ENCODE measurements around the gene SLC22A23. TPM values are rescaled to one million over a fixed set of nuclear protein-coding genes. Genes with fewer than 3 reads are reported as not detected.

Gene SLC22A23
- total RNA-seq, 1 experiment from 2014 or later = 6.8 TPM

- Histone ChIP-seq H2AK5ac (ENCODE audit: insufficient read length, low read length) (no peak overlapping the region), H4K20me1 (ENCODE audit: control insufficient read depth, insufficient read depth, insufficient read length) (no peaks in the 10 kb centered on the region), H4K5ac (ENCODE audit: insufficient read length, low read depth, low read length) (no peak overlapping the region), H2BK5ac (ENCODE audit: insufficient read length, low read length) (no peak overlapping the region), H3K27me3 (ENCODE audit: insufficient read depth, low read length) (no peaks in the 10 kb centered on the region), H3K4me2 (ENCODE audit: insufficient read depth, insufficient read length, low read length) (no peak overlapping the region), H2BK20ac (ENCODE audit: low read depth, low read length, poor library complexity, severe bottlenecking) (no peak overlapping the region), H3K14ac (ENCODE audit: insufficient read depth, low read length) (no peak overlapping the region), H3K18ac (ENCODE audit: insufficient read length, low read depth, low read length) (no peak overlapping the region), H3K23me2 (ENCODE audit: insufficient read length, low read depth, low read length, poor library complexity, severe bottlenecking) (no peaks in the 10 kb centered on the region), H2BK120ac (ENCODE audit: low read depth, low read length, poor library complexity, severe bottlenecking) (no peak overlapping the region), H3K23ac (ENCODE audit: insufficient read length, low read depth, low read length) (no peak overlapping the region), H3K56ac (ENCODE audit: insufficient read length, low read depth, low read length) (no peak overlapping the region), H3K9me3 (ENCODE audit: control insufficient read depth, low read depth, low read length) (no peaks in the 10 kb centered on the region), H4K91ac (ENCODE audit: insufficient read length, low read depth, low read length) (no peak overlapping the region), H3K79me2 (ENCODE audit: insufficient read depth, low read length) (peaks cover 41% of the 10 kb centered on the region; the same call in 1 of the 2 replicates), H3K27ac (ENCODE audit: insufficient read length, low read depth, low read length) (no peak overlapping the region), H2BK12ac (ENCODE audit: insufficient read length, low read depth, low read length) (no peak overlapping the region), H3K4me1 (ENCODE audit: insufficient read depth, low read length) (peaks cover 6% of the 10 kb centered on the region), H2BK15ac (ENCODE audit: low read depth, low read length) (no peak overlapping the region), H3K4ac (ENCODE audit: low read depth, low read length) (no peak overlapping the region), H4K8ac (replicated peaks; ENCODE audit: insufficient read length, low read depth, low read length) (no peak overlapping the region), H3K79me1 (ENCODE audit: insufficient read depth, low read depth, low read length, poor library complexity, severe bottlenecking) (peaks cover 6% of the 10 kb centered on the region), H2AFZ (ENCODE audit: low read length) (no peak overlapping the region), H3T11ph (ENCODE audit: low read length) (no peak overlapping the region), H3K9ac (ENCODE audit: extremely low read depth, insufficient read length, low read length) (no peak overlapping the region)
- no peak for DNase-seq
- Mint-ChIP-seq H3K36me3 (ENCODE audit: insufficient read depth in 1 of 3, low read depth in 3 of 3) (peaks cover 0 to 16% (median 2%) of the 10 kb centered on the region in 3 experiments; a peak in 6 of 7 replicates), H3K4me3 (no peak overlapping the region), H3K4me1 (peaks cover 10 to 11% of the 10 kb centered on the region in 2 experiments), H3K27ac (no peak overlapping the region), H3K27me3 (ENCODE audit: low read depth) (0 out of 2 replicates have a peak, but pooled peaks cover 4% of the 10 kb centered on the region), H3K9me3 (peaks cover 0 to 4% of the 10 kb centered on the region in 2 experiments; a peak in 2 of 5 replicates)
- WGBS (ENCODE audit: extremely low coverage, insufficient read length, low lambda C conversion rate) = 100% methylated on average over 1 of the region's 2 CpGs
- TF ChIP-seq CTCF (conservative IDR thresholded peaks at IDR 0.05) = no peak
Measured at GRCh38 chr6:3449321-3449720, 7.5 kb downstream of the SLC22A23 start.
